Stimulated activated CD8-positive, alpha-beta memory T cell treated with anti-CD3 and anti-CD28 coated beads, Interleukin-4, amount 100 ng/mL, for 1 hour (primary cell): ENCODE results near the gene ZFHX2.
"Not testable (repeated sequence)": the region's sequence is repeated elsewhere in the genome, so short reads cannot be mapped to it uniquely, and the experiment has no call there.

Experiments used
- DNase-seq, 2 donors: peaks; one replicate each; pipeline ENCODE4 v3.0.0-alpha.2; 2020; ENCODE audit warnings: low read depth in 2 of 2, low spot score in 1 of 2

ZFHX2 gene

GRCh38 chr14:23551266-23552028 lies at the start of gene ZFHX2:
ZFHX2 (minus strand) TSS chr14:23551765; CDS start chr14:23535325, 16,440 bp downstream.
- peak; percentile 41 to 53 for DNase-seq

GRCh38 chr14:23600806-23601205 lies 49.2 kb upstream of the ZFHX2 start:
- no peak for DNase-seq

DNA sequence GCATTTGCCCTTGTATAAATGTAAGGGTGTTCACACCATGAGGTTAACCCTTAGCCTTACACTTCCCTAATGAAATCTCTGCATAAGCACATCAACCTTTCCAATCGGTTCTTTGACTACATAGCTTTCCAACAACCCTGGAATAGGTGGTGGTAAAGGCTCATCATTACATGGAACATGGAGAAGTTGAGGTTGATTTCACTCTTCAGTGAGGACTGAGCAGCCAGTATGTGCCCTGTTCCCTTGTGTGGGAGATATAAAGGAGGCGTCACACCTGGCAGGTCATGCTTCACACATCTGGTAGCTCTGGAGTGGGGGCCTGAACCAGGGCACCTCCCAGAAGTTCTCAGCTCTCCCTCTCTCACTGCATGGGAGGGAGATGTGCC lies 48.8 kb upstream of the ZFHX2 start:
- DNase-seq, result no peak

DNA sequence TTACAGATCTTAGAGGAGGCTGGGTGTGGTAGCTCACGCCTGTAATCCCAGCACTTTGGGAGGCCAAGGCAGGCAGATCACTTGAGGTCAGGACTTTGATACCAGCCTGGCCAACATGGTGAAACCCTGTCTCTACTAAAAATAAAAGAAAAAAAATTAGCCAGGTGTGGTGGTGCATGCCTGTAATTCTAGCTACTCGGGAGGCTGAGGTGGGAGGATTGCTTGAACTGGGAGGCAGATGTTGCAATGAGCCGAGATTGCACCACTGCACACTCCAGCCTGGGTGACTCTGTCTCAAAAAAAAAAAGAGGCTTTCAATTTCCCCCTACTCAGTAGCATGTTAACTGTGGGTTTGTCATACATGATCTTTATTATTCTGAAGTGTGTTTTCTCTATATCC lies 42.6 kb upstream of the ZFHX2 start:
- not testable (repeated sequence) for DNase-seq

DNA sequence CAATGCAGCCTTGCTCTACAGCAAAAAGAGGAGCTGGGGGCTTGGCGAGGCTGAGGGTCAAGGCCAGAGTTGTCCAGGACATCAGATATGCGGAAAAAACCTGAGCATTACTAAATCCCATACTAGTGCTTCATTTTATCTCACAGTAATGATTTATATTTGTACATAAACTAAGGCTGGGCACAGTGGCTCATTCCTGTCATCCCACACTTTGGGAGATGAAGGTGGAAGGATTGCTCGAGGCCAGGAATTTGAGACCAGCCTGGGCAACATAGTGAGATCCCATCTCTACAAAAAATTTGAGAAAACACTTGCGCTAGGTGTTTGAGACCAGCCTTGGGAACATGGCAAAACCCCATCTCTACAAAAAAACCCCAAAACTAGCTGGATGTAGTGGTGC lies 38.6 kb upstream of the ZFHX2 start:
- DNase-seq, result no peak

DNA sequence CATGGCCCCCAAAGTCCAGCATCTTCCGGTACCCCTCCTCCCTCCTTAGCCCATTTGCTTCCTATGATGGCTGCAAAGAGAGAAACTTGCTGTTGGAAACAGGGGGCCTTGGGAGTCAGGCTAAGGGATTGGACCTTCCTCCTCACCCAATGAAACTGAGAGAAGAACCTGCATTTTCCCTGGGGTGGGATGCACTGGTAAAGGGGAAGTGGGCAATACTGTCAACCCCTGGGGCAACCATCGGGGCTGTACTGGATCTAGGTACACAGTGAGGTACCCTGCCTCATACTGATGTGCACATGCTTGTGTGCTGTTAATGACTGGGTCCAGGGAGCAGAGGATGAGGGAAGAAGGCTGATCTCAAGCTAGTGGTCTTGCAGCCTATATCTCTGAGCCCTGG lies 38.0 kb upstream of the ZFHX2 start:
- no peak for DNase-seq

GRCh38 chr14:23588884-23589598 lies 37.5 kb upstream of the ZFHX2 start:
- DNase-seq, result peak; percentile 49 to 62

DNA sequence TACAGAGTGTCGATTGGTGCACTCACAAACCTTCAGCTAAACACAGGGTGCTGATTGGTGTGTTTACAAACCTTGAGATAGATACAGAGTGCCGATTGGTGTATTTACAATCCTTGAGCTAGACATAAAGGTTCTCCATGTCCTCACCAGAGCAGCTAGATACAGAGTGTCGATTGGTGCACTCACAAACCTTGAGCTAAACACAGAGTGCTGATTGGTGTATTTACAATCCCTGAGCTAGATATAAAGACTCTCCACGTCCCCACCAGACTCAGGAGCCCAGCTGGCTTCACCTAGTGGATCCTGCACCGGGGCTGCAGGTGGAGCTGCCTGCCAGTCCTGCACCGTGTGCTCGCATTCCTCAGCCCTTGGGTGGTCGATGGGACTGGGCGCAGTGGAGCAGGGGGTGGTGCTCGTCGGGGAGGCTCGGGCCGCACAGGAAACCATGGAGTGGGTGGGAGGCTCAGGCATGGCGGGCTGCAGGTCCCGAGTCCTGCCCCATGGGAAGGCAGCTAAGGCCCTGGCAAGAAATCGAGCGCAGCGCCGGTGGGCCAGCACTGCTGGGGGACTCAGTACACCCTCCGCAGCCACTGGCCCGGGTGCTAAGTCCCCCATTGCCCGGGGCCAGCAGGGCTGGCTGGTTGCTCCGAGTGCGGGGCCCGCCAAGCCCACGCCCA lies 33.1 kb upstream of the ZFHX2 start:
- not testable (repeated sequence) for DNase-seq

DNA sequence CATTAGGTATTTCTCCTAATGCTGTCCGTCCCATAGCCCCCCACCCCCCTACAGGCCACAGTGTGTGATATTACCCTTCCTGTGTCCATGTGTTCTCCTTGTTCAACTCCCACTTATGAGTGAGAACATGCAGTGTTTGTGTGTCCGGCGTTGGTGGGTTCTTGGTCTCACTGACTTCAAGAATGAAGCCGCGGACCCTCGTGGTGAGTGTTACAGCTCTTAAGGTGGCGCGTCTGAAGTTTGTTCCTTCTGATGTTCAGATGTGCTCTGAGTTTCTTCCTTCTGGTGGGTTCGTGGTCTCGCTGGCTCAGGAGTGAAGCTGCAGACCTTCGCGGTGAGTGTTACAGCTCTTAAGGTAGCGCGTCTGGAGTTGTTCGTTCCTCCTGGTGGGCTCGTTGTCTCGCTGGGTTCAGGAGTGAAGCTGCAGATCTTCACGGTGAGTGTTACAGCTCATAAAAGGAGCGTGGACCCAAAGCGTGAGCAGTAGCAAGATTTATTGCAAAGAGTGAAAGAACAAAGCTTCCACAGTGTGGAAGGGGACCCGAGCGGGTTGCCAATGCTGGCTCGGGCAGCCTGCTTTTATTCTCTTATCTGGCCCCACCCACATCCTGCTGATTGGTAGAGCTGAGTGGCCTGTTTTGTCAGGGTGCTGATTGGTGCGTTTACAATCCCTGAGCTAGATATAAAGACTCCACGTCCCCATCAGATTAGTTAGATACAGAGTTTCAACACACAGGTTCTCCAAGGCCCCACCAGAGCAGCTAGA lies 32.4 kb upstream of the ZFHX2 start:
- DNase-seq, result not testable (repeated sequence)

GRCh38 chr14:23582906-23583760 lies 31.6 kb upstream of the ZFHX2 start:
- no peak for DNase-seq

DNA sequence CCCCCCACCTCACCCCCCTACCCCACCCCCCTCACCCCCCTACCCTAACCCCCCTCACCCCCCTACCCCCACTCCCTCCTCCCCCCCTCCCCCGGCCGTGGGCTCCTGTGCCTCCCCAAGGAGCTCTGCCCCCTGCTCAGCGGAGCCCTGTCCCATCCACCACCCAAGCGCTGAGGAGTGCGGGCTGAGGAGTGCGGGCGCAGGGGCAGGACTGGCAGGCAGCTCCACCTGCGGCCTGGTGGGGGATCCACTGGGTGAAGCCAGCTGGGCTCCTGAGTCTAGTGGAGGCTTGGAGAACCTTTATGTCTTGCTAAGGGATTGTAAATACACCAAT lies 29.4 kb upstream of the ZFHX2 start:
- DNase-seq, result no peak

GRCh38 chr14:23580152-23580926 lies 28.8 kb upstream of the ZFHX2 start:
- DNase-seq, result no peak

DNA sequence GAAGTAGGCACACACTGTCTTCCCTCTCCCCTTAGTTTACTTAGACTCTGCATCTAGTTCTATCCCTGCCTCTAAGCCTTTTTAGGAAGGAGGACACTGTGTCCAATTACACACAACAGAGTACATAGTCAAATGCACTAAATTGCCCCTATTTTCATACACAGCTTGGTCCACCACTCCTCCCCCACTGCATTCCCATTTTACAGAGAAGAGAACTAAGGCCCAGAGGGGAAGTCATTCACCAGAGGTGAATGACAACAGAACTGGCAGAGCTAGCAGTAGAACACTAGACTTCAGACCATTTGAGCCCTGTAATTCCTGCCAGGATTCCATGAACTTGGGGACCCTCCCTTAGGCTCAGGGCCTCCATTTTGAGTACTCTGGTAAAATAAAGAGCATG lies 28.2 kb upstream of the ZFHX2 start:
- no peak for DNase-seq

GRCh38 chr14:23579311-23579630 lies 27.7 kb upstream of the ZFHX2 start:
- DNase-seq, result no peak

DNA sequence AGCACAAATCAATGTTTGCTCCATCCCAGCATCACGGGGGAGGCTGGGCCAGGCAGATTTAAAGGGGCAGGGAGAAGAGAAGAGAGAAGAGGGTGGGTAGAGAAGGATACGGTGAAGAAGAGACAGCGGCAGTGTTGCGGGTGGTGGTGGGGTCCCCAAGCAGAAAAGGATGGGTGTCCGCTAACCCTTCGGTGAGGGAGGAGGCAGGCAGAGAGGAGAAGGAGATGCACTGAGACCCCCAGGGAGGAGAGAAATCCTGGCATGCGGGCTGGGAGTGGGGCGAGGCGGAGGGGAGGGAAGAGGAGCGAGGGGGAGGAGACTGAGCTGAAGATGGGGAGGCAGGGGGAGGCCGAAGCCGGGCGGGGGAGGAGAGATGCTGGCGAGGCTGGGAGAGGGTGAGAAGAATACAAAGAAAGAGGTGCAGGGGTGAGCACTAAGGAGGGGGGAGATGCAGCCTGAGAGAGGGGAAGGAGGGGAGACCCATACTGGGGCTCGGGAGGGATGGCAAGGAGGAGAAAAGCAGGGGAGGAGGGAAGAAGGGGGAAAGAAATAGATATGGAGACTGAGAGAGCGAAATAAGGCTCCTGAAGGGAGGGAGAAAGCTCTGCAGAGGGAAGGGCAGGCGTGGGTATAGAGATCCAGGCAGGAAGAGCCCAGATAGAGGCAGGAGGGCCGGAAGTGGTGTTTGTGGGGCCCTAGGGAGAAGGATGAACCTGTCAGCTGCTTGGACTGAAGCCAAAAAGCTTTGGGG lies 27.2 kb upstream of the ZFHX2 start, which contains the start of gene JPH4:
TSS of gene JPH4 (minus strand) at position 231 of the 751 bp plus-strand sequence. CDS start 1,337 bp downstream, outside the sequence.
- DNase-seq, result no peak

GRCh38 chr14:23577710-23578392 lies 26.3 kb upstream of the ZFHX2 start:
- no peak for DNase-seq

- DNase-seq, result no peak
Observed at GRCh38 chr14:23577004-23577681, 25.6 kb upstream of the ZFHX2 start.
